VCaP (cell line): ENCODE measurements around the gene THBS2.
"Not testable (repeated sequence)": the region's sequence is repeated elsewhere in the genome, so short reads cannot be mapped to it uniquely, and the experiment has no call there.

Experiments
- H3K27ac ChIP-seq: fragments of 450-650 bp; 2 replicates; pipeline ENCODE4 v1.5.1; 2017
- CTCF ChIP-seq: fragments of 450-650 bp; conservative IDR thresholded peaks from 2 replicates; pipeline ENCODE4 v1.5.1; 2017; ENCODE audit warnings: mild to moderate bottlenecking, moderate library complexity

THBS2 gene

GRCh38 chr6:169186496-169187169, 67.0 kb downstream of the THBS2 start:
- TF ChIP-seq CTCF: no peak

GRCh38 chr6:169185692-169186485, 67.8 kb downstream of the THBS2 start:
- no peak for TF ChIP-seq CTCF
- no peak overlapping the region for H3K27ac ChIP-seq

More at GRCh38 chr6:169186496-169187169, 67.0 kb downstream of the THBS2 start:
- H3K27ac ChIP-seq: no peak overlapping the region

- H3K27ac ChIP-seq: no peak overlapping the region
- TF ChIP-seq CTCF: no peak
These were observed 68.6 kb downstream of the THBS2 start for GRCh38 chr6:169185011-169185521.

- no peak overlapping the region for H3K27ac ChIP-seq
- no peak for TF ChIP-seq CTCF
These were observed 69.2 kb downstream of the THBS2 start for GRCh38 chr6:169184419-169184818.

GRCh38 chr6:169183233-169183632, 70.4 kb downstream of the THBS2 start:
- no peak overlapping the region for H3K27ac ChIP-seq
- no peak for TF ChIP-seq CTCF

- H3K27ac ChIP-seq: not testable (repeated sequence)
These were observed 73.8 kb downstream of the THBS2 start for GRCh38 chr6:169179831-169180230.

GRCh38 chr6:169177516-169178166, 76.0 kb downstream of the THBS2 start:
- no peak overlapping the region for H3K27ac ChIP-seq
- TF ChIP-seq CTCF: no peak
